Forelimb muscle (tissue), 1 donor: ENCODE data around the gene PKNOX2. TPM values are rescaled to one million over a fixed set of nuclear protein-coding genes. Genes with fewer than 3 reads are reported as not detected.

Experiments
- DNase-seq: peaks from one replicate; pipeline ENCODE4 v3.0.0-alpha.2; 2013; ENCODE audit warnings: low read depth
- polyA plus RNA-seq: library from polyadenylated mRNA; unstranded; fragments of 120-200 nt; gene quantifications from one replicate; pipeline ENCODE4 v1.2.1, GENCODE V29; 2013; ENCODE audit not compliant: insufficient read length

PKNOX2 gene
- polyA plus RNA-seq, 1 donor: 27.6 TPM

DNA sequence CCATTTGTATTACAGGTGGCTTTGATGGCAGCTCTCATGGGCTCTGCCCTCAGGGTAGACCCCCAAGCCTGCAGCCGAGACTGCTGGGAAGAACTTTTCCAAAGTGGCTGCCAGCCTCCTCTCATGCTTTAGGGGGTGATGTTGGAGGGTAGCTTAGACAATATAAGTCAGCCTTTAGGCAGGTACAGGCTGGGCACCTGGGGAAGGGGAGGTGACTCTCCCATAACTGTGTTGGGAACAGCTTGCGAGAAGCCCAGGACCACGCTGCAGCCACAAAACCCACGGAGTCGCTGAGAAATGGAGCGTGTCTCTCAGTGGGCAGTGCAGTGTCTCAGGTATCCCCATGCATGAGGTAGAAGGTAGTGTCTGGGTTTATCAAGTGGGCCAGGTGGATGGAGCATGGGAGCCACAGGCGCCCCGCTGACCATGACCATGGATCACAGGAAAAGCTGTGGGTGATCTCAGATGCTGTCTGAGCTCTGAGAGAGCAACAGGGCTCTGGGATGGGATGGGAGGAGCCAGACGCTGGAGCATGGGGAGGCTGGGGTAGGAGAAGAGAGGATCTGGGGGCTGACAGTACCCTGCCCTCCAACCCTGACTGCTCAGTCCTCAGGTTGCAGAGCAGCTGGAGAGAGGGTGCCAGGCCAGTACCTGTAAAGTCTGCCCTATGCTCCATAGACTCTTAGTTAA is 216.3 kb downstream of the PKNOX2 start:
- no peak for DNase-seq

DNA sequence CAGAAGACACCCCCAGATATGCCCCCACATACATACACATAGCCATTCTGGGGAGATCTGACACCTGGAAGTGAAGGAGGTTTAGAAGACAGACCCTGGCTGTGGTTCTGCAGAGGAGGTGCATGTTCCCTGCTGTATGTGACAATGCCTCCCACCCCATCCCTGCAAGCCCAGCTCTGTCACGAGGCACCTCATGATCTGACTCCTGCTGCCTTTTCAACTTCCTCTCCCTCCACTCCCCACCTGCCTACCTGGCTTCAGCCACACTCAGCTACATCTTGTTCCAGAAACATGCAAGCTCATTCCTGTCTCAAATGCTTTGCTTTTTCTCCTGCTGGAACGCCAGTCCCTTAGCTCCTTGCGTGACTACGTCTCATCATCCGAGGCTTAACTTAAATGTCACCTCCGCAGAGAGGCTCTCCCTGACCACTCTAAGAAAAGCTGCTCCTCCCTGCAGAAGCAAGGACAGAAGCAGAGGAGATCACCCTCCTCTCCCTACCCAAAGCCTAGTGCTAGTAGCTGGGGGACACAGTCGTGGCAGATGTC is 217.0 kb downstream of the PKNOX2 start:
- DNase-seq: no peak

DNA sequence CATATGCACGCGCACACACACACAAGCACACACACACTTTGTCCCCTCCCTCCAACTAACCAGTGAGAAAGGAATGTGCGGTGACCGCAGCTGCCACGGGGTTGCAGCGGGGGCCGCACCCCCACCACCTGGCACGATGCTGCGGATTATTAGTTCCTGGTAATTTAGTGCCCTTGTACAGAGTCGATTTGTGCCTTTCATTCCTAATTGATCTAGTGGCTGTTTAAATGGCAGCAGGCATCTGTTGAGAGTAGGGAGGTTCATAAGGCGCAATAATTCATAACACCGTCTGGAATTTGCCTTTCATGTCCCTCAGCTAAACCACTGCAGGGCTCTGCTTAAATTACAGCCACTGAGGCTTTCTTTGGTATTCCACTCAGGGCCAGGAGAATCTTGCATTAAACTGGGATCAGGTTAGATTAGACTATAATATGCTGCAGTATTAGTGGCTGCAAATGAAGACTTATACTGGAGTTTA is 217.8 kb downstream of the PKNOX2 start:
- no peak for DNase-seq

DNA sequence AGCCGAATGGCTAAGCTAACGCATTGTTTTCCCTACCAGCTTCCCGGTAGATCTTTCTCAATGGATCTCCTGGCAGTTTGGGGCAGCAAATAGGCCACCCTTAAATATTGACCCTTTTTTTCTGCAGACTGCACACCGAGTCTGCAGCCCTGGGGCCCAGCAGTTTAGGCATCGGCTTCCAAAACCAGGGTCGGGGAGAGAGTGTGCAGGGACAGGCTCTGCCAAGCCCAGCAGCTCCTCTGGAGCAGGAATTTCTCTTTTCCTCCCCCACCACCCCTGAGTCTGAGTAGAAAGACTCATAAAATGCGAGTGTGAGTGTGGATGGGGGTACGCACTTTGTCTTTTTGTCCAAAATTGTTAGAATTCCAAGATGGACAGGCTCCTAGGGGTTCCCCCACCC is 218.3 kb downstream of the PKNOX2 start:
- DNase-seq: no peak

DNA sequence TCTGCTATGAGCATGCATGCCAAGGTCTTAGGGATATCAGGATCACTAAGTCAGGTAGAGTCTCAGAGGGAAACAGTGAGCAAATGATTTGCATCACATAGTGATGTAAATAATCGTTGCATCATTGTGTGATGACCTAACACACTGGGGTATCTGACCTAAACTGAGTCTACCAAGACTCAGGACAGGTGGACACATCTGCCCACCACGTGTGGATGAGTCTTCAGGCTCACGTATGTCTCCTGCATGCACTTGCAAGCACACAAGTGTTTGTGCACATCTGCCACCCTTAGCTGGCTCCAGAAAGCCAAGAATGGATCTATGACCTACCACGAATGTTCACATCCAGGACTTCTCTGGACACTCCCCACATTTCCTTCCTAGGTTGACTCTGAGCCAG is 220.3 kb downstream of the PKNOX2 start:
- DNase-seq: no peak

DNA sequence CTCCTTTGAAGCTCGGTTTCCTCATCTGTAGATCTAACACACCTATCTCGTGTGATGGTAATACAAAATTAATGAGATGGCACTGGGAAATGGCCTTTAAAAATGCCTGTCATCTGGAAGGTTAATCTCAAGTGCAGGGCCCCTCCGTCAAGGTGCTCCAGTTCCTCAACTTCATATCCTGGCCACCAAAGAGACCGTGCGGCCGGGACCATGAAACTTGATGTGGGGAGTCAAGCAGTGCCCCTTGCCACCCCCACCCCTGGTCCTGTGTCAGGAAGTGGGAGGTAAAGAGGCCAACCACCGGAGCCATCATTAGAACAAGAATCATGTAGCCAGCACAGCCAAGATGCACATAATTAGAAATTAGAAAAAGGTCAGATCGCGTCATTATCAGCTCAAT is 223.3 kb downstream of the PKNOX2 start:
- DNase-seq: no peak

DNA sequence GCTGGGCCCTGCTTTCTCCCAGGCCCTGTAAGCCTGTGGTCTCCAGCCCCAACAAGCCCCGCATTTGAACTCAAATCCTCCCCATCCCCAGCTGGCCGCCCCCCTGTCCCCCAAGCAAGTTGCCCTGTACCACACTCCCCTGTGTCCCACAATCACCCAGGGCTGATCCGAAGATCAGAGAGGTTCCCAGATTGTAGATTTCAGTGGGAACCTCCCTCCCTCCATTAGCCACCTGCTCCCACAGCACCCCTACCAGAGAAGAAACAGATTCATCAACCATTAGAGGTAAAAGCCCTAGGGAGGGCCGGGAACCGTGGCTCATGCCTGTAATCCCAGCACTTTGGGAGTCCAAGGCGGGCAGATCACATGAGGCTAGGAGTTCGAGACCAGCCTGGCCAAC is 224.1 kb downstream of the PKNOX2 start:
- DNase-seq: no peak

DNA sequence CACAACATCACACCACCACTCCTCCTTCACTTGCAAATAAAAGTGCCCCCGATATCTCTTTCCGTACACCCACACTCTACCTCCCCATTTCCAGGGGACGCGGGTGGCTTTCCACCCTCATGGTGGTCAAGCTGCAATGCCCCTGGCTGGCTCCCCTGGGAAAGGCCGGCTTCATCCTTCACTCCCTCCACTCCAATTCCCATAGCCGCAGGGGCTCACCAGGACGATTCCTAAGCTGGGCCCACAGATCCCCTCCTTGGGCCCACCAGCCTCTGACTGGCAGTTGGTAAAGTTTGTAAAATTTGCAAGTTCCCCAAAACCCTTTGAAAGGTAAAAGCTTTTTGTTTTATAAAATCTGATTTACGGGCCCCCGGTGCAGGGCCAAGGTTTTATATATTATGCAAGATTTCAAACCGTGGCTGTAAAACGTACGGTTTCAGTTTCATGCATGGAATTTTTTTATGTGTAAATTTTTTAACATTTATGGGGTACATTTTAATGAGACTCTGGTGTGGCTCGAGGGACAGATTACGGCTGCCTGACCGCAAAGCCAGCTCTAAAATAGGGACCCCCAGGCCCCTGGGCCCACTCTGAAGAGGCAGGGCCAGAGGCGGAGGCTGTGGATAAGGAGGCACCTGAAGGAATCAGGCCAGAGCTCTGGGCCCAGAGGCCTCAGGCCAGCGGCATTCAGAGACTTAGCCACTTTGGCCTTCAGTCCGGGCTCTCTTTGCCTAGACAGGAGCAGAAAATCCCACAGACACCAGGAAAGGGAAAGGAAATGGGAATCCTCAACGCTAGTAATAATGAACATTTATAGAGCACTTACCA is 225.0 kb downstream of the PKNOX2 start:
- no peak for DNase-seq

DNA sequence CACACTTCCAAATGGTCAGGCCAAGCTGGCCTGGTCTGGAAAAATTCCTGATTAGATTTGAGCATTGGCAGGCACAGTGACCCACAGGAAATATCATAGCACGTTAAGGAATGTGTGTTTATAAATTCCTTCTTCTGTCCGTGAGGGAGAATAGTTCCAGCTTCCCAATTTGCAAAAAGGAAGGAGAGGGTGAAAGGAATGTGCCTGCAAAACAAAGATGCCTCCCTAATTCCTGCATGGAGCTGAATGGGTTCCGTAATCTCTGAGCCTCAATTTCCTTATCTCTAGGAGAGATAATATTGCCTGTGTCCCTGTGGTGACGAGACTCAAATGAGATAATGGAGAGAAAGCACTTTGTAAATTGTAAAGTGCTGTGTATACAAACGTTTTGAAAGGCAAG is 226.4 kb downstream of the PKNOX2 start:
- no peak for DNase-seq

DNA sequence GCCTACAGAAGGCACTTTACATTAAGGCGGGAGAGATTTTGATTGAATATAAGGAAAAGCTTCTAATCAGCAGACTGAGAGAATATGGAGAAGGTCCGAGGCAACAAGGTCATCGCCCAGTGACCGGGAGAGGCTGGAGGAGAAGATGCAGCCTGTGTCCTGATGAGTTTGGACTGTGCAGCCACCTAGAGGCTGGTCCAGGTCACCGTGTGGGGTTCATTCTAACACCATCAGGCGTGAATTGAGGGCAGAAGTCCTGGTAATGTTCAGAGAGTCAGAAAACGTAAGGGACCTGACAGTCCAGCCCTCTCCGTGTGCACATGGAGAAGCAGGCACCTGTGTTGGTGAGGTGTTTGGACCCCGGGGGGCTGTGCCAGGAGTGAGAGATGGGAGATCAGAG is 228.8 kb downstream of the PKNOX2 start:
- no peak for DNase-seq

DNA sequence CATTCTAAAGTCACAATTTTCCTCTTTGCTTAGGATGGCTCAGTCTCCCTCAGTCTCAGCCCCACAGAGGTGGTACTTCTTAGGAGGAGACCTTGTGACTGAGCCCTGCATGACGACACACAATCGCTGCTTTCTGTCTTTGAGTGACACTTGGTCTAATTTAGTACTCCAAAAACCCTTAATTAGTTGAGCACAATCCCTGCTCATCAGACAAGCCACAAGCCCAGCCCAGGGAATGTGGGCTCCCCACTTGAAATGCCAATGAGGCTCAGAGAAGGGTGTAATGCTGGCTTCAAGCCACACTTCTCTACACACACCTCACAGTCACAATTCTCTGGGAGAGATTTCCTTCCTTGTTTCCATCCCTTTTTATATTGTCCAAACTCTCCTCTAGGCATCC is 229.7 kb downstream of the PKNOX2 start:
- no peak for DNase-seq

DNA sequence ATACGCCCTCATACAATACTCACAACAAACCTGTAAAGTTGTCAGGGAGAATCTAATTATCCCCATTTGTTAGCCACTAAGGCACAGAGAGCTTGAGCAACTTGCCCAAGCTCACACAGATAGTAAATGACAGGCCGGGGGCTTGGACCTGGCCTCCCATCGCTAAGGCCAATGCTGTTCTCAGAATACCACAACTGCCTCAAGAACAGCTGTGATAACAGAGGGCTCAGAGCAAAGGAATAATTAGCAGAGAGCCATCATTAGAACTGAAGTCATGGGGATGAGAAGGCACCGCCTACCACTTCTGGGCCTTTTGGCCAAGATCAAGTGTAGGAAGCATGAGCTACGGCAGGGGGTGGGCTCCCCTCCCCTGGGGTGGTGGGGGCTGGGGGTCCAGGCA is 232.9 kb downstream of the PKNOX2 start:
- no peak for DNase-seq

DNA sequence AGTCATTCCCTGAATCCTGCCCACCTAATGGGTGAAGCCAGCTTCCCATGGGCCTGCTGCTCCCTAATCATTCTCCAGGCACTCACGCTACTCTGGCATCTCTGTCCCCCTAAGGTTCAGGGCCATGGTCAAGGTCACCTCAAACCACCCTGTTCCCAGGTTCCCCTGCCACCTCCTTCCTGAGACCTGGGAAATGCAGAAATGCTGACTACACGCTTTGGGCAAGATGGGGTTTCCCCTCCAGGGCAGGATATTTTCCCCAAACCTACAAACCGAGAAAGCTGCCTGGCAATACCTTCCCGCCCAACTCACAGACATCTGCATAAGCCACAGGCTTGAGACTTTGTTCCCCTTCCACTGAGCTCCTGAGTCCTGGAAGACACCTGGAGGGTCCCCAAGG is 233.9 kb downstream of the PKNOX2 start:
- DNase-seq: no peak

DNA sequence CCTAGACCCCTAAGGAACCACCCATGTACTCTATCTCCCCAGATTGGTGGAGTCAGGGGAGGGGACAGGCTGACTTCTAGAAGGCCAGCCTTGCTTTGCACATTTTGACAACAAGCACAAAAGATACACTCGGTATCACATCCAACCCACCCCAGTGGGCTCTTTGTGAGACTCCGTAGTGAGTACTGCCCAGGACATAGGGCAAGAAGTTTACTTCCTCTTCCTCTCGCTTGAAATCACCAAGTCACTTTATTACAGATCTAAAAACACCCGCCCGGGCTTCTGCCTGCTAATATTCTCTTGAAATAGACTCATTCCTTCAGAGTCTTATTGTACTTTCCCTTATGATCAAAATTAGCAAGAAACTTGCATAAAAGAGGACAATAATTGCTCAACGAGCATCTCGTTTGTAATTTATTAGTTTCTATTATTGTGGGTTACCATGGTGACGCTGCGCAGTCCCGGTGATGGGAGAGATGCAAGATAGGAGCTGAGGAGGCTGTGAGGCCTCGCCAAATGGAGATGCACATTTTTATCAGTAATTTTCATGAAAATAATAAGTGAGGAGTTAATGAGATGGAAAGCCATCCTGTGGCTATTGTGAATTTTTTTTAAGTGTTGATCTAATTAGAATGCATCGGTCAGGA is 234.6 kb downstream of the PKNOX2 start:
- DNase-seq: no peak

DNA sequence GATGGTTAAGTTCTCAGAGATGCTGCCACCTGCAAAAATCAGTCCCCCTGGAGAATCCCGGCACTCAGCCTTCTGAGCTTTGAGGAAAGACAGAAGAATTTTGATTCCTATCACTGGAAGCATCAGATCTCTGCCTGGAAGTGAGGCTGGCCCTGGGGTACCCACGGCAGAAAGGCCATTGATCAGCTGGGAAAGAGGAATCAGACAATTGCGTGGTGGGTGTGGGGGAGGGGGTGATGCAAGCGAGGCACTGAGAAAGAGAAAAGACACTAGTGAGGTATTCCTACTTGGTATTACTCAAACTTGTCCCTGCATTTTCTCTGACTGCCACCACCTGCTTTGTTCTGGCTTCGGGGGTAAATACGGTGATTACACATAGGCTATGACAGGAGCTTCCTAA is 235.4 kb downstream of the PKNOX2 start:
- no peak for DNase-seq

DNA sequence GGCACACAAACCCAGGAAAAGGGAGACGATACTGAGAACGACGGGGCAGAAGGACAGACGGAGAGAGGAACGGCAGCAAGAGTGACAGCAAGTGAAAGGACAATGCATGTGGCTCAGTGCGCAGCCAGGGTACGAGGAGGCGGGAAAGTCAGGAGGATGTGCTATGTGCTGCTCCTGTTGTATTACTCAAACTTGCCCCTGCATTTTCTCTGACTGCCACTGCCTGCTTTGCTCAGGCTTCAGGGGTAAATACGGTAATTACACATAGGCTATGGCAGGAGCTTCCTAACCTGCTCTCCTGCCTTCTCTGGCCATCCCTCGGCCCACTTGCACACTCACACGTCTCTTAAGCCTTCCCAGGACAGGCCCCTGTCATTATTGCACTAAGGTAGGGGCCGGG is 236.7 kb downstream of the PKNOX2 start:
- DNase-seq: no peak

DNA sequence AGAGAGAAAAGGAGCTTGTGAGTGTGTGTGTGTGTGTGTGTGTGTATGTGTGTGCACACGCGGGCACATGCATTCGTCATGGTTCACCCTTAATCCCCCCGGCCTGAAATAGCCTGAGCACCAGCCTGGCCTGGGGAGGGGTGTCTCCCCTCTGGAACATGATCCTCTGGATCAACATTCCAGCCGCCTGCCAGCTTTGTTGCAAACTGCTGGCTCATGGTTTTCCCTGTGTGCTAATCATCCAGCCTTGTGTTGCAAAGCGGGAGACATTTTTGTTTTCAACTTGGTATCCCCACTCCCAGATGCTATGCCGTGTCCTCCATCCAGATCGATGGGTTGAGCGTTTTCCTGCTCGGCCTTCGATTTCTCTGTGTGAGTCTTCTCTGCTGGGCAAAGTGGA is 237.2 kb downstream of the PKNOX2 start:
- no peak for DNase-seq

DNA sequence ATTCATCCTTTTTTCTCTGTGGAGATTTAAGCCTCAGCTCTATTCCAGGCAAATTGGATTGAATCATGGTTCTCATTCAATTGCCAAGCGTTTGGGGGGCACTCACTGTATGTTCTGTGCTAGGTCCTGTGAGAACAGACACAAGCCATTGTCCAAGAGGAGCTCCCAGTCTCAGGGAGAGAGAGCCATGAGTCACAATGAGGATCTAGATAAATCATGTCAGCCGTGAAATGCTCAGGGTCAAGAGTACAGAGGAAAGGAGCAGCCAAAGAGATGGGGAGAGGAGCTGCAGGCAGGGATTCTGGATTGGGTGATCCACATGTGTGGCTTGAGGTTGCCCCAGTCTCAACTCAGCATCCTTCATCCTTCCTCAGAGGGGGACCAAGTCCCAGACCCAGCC is 237.9 kb downstream of the PKNOX2 start:
- DNase-seq: no peak

DNA sequence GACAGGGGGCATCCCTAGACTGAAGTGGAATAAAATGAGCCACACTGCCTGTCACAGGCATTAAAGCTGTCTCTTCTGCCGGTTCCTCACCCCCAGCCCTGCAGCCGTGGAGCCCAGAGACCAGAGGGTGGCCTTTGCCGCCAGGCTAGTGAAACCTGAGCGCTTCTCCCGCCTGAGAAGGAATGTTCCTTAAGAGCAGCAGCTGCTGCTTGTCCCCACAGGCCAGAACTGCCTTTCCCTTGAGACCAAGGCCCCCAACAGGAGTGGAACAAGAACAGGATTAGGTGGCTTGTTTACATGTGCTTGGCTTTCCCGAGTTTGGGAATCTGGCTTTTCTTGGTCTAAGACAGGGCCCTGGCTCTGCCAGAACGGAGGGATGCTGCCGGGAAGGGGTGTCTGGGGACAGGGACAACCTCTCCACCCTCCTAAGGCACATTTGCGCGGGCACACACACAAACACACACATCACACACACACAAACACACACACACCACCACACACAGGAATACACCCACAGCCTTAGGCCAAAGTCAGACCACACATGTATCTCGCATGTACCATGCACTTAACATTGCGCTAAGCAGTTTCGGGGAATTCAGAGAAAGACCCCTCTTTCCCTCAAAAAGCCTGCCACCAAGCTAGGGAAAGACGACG is 239.7 kb downstream of the PKNOX2 start:
- DNase-seq: no peak

DNA sequence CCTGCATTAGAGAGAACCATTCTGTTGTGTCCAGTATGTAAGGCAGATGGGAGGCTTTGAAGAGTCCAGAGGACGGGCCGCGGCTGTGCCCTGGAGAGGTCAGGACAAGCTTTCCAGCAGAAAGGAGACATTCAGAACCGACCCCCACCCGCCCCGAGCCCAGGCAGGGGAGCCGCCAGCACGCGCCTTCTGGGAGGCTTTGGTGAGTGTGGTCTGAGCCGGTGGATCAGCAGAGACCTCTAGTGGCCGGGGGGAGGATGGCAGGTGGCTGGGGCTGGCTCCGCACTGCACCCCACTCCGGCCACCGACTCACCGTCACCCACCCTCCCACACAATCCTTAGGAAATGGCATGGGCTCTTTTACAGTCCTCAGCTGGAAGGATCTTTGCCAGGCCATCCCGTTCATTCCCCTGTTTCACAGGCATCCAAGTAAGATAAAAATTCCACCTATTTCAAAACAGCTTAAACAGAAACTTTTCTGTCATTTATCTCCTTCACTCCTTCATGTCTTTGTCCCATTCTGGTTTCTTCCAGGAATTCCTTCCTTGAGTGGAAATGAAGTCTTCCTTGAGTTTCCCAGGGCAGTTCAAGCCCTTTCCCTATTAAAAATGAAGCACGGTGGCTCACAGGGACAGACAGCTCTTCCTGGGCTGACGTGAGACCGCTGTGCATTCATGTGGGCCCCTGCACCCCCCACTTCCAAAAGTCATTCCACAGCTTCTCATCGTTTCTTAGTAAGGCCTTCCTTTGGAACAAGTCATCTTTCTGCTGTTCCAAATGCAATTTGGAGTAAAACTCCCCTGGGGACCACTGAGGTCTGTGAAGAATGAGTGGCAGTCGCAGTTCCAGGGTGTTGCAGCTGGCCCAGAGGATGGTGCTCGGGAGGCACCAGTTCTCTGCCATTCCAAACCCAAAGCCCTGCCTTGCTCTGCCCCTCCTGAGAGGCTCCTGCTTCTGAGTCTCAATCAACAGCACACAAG is 240.6 kb downstream of the PKNOX2 start:
- no peak for DNase-seq

DNA sequence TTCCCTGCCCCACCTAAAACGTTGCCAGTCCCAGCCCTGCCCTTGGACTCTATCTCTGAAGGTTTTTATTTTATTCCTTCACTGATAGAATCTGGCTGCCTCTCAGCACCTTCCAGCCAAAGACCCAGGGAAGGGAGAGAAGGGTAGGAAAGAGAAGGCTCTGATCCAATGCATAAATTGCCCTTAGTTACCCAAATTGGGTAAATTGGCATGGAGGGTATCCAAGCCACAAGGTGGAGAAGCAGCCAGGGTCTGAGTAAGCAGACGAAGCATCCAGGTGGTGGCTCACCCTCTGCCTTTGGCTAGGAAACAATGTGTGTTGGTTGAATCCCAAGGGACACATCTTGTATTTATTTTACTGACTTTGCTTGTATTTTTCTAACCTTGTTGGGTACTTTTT is 242.5 kb downstream of the PKNOX2 start:
- DNase-seq: no peak
